BJ (cell line): ENCODE data around the gene CDKAL1. TPM values are rescaled to one million over a fixed set of nuclear protein-coding genes. Genes with fewer than 3 reads are reported as not detected.

ENCODE experiments used
- CTCF ChIA-PET: fragments of 350-600 bp; formaldehyde crosslinking; extraction: SDS; loops from one replicate; lab custom pipeline; 2021; ENCODE audit warnings: antibody characterized with exemption, inconsistent platforms; lab: Yijun Ruan, JAX
- POLR2A ChIA-PET: fragments of 300-600 bp; sonication (Branson Sonifier 250); formaldehyde crosslinking; extraction: SDS; loops from one replicate; lab custom pipeline; 2021; ENCODE audit warnings: antibody characterized with exemption; lab: Charles Lee
- DNase-seq: peaks from one replicate; pipeline ENCODE4 v3.0.0-alpha.2; 2011; ENCODE audit warnings: low read depth
- H3K27me3 ChIP-seq: 2 replicates; pipeline ENCODE4 v1.6.0; 2011; ENCODE audit warnings: low read length; ENCODE audit not compliant: control insufficient read depth, insufficient read depth
- H3K36me3 ChIP-seq: 2 replicates; pipeline ENCODE4 v1.5.1; 2011; ENCODE audit warnings: low read length; ENCODE audit not compliant: control insufficient read depth, insufficient read depth
- H3K4me3 ChIP-seq: 2 replicates; pipeline ENCODE4 v1.5.1; 2011; ENCODE audit warnings: low read depth, mild to moderate bottlenecking, control low read depth, low read length
- polyA plus RNA-seq: library from polyadenylated mRNA; depleted of rRNA; stranded (reverse); fragments of >200 nt; gene quantifications from 2 replicates; pipeline ENCODE4 v1.2.3, GENCODE V29; 2011
- TF ChIP-seq, protein P1 (sequence below): IDR thresholded peaks from 2 replicates; pipeline ENCODE4 v1.5.1; 2011; ENCODE audit warnings: low read depth, mild to moderate bottlenecking, control low read depth, inconsistent platforms, low read length, moderate library complexity; ENCODE audit not compliant: insufficient read depth

Gene CDKAL1
- polyA plus RNA-seq, 1 experiment: 3.8 TPM

DNA sequence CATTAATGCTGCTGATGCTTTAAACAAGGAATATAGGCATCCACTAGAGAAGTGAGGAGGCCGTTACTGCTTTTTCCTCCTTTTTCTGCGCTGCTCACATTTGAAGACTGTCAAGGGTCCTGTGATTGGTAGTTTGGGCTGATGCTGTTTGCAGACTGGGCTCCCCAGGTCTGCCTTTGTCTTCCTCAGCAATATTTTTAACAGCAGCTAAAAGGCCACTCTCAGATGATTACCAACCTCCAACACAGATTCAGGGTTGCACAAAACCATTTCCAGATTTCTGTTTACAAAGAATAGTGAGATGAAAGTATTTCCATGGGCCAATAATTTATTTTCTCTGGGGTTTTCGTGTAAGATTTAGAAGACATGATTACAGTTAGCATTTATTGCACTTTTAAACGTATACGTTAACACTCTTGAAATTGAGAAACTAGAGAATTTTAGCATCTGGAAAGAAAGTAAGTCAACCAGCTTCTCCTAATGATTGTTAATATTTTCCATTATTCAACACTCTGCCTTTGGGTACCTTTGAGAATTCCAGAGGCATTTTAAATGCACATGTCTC lies 584.0 kb downstream of the CDKAL1 start:
- TF ChIP-seq, protein P1, sequence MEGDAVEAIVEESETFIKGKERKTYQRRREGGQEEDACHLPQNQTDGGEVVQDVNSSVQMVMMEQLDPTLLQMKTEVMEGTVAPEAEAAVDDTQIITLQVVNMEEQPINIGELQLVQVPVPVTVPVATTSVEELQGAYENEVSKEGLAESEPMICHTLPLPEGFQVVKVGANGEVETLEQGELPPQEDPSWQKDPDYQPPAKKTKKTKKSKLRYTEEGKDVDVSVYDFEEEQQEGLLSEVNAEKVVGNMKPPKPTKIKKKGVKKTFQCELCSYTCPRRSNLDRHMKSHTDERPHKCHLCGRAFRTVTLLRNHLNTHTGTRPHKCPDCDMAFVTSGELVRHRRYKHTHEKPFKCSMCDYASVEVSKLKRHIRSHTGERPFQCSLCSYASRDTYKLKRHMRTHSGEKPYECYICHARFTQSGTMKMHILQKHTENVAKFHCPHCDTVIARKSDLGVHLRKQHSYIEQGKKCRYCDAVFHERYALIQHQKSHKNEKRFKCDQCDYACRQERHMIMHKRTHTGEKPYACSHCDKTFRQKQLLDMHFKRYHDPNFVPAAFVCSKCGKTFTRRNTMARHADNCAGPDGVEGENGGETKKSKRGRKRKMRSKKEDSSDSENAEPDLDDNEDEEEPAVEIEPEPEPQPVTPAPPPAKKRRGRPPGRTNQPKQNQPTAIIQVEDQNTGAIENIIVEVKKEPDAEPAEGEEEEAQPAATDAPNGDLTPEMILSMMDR: no peak

DNA sequence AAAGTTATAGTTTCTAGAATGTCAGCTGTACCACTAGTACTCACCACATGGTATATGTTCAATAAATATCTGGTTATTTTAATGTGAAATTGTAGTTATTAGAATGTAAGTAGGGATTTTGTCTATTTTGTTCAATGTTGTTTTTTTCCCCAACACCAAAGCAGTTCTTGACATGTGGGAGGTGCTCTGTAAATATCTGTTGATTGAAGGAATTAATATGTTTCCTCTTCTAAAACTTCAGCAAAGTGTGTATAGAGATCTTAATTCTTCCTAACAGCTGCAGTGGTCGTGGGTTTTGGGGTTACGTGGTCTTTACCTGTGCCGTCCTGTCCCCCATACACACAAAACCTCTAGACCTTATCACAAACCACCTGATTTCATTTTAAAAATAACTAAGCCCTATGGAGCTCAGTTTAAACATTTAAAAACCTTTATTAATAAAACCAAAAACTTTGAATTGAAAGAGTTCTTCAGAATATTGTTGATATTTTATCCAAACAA lies 587.4 kb downstream of the CDKAL1 start:
- no peaks in the 10 kb centered on the region for H3K27me3 ChIP-seq
- no peak overlapping the region for H3K4me3 ChIP-seq
- CTCF ChIA-PET: no interaction called here
- POLR2A ChIA-PET: no interaction called here
- TF ChIP-seq, protein P1: no peak
- no peaks in the 10 kb centered on the region for H3K36me3 ChIP-seq
- no peak for DNase-seq

More for the DNA sequence above, 584.0 kb downstream of the CDKAL1 start:
- H3K4me3 ChIP-seq: no peak overlapping the region
- no peaks in the 10 kb centered on the region for H3K36me3 ChIP-seq
- ChIA-PET CTCF (interaction anchor here (1.1 kb wide), 2 partner anchors 9 to 10 kb away, joined by 3 read pairs; no protein-coding TSS in a partner anchor), POLR2A (interaction anchor here (0.6 kb wide), 1 partner anchor 84 kb away, joined by 4 read pairs; no protein-coding TSS in a partner anchor)
- no peaks in the 10 kb centered on the region for H3K27me3 ChIP-seq
- no peak for DNase-seq

DNA sequence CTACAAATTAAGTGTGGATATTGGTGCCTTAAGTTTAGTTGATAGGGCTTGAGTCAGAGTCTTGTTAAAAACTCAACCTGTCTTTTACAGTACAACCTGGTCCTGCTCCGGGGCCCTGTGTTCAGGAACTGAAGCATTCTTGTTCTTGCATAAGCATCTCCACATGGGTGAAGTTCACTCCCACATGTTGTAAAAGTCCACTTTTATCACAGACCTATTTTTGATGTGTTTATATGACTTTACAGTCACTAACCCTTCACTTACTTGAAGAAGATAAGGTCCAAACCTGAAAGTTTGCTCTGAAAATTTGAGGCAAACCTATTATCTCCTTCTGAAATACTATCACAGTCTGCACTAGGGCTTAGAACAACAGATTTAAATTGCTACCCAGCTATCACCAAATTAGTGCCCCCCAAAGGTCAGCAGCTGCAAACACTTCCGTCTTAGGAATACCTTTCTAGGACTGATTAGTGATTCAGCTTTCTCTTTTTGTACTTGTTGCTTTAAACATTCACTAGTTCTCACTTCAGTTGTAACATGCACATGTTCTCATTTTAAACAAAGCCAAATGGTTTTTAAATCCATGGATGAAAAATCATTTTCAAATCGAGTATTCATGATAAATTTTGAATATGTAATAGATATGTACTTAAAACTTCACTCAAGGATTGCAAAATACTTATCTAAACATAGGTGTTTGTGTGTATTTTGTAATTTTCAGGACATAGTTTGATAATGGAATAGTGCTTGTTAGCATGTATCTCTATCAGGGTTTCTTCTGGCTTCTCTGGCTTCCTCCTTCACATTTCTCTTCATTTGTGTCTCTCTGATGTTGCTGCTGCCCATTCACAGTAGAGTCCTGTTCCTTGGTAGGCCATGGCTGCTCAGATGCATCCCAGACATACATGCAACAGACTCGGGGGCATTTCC lies 589.5 kb downstream of the CDKAL1 start:
- no peak for DNase-seq
- H3K36me3 ChIP-seq: no peaks in the 10 kb centered on the region
- TF ChIP-seq, protein P1: no peak
- H3K27me3 ChIP-seq: no peaks in the 10 kb centered on the region
- POLR2A ChIA-PET: no interaction called here
- CTCF ChIA-PET: no interaction called here
- H3K4me3 ChIP-seq: no peak overlapping the region

DNA sequence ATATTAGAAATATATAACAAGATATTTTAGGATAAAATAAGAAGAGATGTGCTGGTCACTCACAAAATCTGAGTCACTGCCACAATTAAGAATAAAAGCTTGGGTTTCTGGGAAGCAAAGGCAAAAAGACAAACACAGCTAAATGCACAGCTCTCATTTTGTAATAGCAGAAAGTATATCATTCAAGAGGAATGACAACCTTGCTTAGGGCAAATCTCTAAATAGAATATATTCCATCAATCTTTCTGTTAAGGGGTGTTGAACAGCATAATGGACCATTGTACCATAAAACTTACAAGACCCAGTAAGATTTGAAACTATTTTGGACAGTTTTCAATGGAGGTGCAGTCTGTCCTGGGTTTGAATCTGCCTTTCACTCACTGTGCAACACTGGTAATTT lies 594.3 kb downstream of the CDKAL1 start:
- TF ChIP-seq, protein P1: no peak
- DNase-seq: no peak
- H3K36me3 ChIP-seq: no peaks in the 10 kb centered on the region
- H3K4me3 ChIP-seq: no peak overlapping the region
- no peaks in the 10 kb centered on the region for H3K27me3 ChIP-seq
- ChIA-PET CTCF (interaction anchor here (1.5 to 1.6 kb wide), 2 partner anchors 11 to 13 kb away, joined by 3 to 5 read pairs; no protein-coding TSS in a partner anchor), POLR2A (no interaction called here)

DNA sequence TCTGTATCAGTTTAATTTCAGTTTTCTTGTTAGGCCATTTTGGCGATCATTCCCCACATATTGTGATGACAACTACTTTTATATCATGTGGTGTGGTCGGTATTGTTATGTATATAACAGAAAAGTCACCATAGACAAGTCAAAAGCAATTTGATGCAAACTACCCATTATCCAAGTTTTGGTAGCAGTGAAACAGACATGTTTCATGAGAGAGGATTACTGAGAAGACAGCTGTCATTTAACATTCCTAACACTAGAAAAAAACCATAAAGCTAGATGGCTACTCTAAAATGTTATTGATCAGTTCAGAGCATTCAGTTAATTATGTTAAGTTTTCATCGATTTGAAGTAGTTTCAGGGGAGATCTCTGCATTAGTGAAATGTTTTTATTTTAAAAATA lies 597.1 kb downstream of the CDKAL1 start:
- CTCF ChIA-PET: no interaction called here
- no peak for DNase-seq
- TF ChIP-seq, protein P1: no peak
- Histone ChIP-seq H3K4me3 (no peak overlapping the region), H3K36me3 (no peaks in the 10 kb centered on the region), H3K27me3 (no peaks in the 10 kb centered on the region)
- POLR2A ChIA-PET: no interaction called here
